IMR-90 (cell line): ENCODE measurements around the gene METTL14.

ENCODE experiments used
- CHD1 ChIP-seq: IDR thresholded peaks from 2 replicates; pipeline ENCODE4 v1.6.1; 2012; ENCODE audit warnings: low read depth, low read length, improper control_type of control experiment
- MAFK ChIP-seq: IDR thresholded peaks from 2 replicates; pipeline ENCODE4 v1.6.1; 2012; ENCODE audit warnings: low read depth, low read length, improper control_type of control experiment
- POLR2A ChIP-seq: IDR thresholded peaks from 2 replicates; pipeline ENCODE4 v1.6.1; 2012; ENCODE audit warnings: mild to moderate bottlenecking, low read depth, low read length
- RAD21 ChIP-seq: IDR thresholded peaks from 2 replicates; pipeline ENCODE4 v1.6.1; 2012; ENCODE audit warnings: low read length, improper control_type of control experiment
- RFX5 ChIP-seq: IDR thresholded peaks from 2 replicates; pipeline ENCODE4 v1.8.0; 2012; ENCODE audit warnings: low read depth, mild to moderate bottlenecking, low read length, moderate library complexity
- SMC3 ChIP-seq: fragments of 150-350 bp; IDR thresholded peaks from 2 replicates; pipeline ENCODE4 v1.6.1; 2016; ENCODE audit warnings: low read depth, mild to moderate bottlenecking, antibody characterized with exemption, low read length, moderate library complexity
- TF ChIP-seq, protein P1 (sequence below): conservative IDR thresholded peaks from 2 replicates; pipeline ENCODE4 v1.5.1; 2012; ENCODE audit warnings: mild to moderate bottlenecking, low read depth, low read length, improper control_type of control experiment
- TF ChIP-seq, protein P2 (sequence below): fragments of 150-350 bp; IDR thresholded peaks from 2 replicates; pipeline ENCODE4 v1.6.1; 2017; ENCODE audit warnings: mild to moderate bottlenecking, antibody characterized with exemption, low read length, low read depth
- TF ChIP-seq, protein P3 (sequence below): fragments of 150-350 bp; IDR thresholded peaks from 2 replicates; pipeline ENCODE4 v1.6.1; 2016; ENCODE audit warnings: low read depth, mild to moderate bottlenecking, low read length, moderate library complexity, borderline replicate concordance

DNA sequence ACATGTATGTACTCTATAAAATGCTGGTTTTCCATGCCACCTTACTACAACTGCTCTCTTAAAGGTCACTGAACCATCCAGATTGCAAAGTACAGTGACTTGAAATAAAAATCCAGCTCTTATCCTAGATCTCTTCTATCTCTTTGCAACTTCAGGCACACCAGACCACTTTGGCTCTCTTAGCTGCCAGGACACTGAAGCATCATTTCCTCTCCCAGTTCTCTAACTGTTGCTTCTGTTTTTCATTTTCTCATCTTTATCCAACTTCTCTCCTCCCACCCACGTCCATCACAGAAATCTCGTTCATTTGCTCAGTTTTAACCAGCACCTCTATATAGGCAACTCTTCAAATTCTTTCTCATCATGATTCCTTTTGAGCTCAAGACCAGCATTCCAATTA lies 74.3 kb downstream of the METTL14 start:
- TF ChIP-seq, protein P1, sequence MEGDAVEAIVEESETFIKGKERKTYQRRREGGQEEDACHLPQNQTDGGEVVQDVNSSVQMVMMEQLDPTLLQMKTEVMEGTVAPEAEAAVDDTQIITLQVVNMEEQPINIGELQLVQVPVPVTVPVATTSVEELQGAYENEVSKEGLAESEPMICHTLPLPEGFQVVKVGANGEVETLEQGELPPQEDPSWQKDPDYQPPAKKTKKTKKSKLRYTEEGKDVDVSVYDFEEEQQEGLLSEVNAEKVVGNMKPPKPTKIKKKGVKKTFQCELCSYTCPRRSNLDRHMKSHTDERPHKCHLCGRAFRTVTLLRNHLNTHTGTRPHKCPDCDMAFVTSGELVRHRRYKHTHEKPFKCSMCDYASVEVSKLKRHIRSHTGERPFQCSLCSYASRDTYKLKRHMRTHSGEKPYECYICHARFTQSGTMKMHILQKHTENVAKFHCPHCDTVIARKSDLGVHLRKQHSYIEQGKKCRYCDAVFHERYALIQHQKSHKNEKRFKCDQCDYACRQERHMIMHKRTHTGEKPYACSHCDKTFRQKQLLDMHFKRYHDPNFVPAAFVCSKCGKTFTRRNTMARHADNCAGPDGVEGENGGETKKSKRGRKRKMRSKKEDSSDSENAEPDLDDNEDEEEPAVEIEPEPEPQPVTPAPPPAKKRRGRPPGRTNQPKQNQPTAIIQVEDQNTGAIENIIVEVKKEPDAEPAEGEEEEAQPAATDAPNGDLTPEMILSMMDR: no peak
- TF ChIP-seq CHD1: no peak
- TF ChIP-seq, protein P2, sequence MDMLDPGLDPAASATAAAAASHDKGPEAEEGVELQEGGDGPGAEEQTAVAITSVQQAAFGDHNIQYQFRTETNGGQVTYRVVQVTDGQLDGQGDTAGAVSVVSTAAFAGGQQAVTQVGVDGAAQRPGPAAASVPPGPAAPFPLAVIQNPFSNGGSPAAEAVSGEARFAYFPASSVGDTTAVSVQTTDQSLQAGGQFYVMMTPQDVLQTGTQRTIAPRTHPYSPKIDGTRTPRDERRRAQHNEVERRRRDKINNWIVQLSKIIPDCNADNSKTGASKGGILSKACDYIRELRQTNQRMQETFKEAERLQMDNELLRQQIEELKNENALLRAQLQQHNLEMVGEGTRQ: no peak
- TF ChIP-seq MAFK: no peak
- TF ChIP-seq POLR2A: no peak
- TF ChIP-seq SMC3: no peak
- no peak for TF ChIP-seq RAD21
- TF ChIP-seq, protein P3, sequence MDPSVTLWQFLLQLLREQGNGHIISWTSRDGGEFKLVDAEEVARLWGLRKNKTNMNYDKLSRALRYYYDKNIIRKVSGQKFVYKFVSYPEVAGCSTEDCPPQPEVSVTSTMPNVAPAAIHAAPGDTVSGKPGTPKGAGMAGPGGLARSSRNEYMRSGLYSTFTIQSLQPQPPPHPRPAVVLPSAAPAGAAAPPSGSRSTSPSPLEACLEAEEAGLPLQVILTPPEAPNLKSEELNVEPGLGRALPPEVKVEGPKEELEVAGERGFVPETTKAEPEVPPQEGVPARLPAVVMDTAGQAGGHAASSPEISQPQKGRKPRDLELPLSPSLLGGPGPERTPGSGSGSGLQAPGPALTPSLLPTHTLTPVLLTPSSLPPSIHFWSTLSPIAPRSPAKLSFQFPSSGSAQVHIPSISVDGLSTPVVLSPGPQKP: no peak
- TF ChIP-seq RFX5: no peak
